SK-N-SH (cell line): ENCODE results near the gene HS6ST3.

Experiments
- CHD2 ChIP-seq: fragments of 150-350 bp; IDR thresholded peaks from 2 replicates; pipeline ENCODE4 v1.6.1; 2018; ENCODE audit warnings: low read length; ENCODE audit not compliant: partially characterized antibody
- CTCF ChIP-seq: fragments of 200-600 bp; sonication (generic); IDR thresholded peaks from 2 replicates; pipeline ENCODE4 v1.6.1; 2017; ENCODE audit warnings: antibody characterized with exemption, mild to moderate bottlenecking, moderate library complexity
- MAX ChIP-seq: IDR thresholded peaks from 2 replicates; pipeline ENCODE4 v1.4.0; 2012; ENCODE audit warnings: low read depth
- REST ChIP-seq: IDR thresholded peaks from 2 replicates; pipeline ENCODE4 v1.6.1; 2012; ENCODE audit warnings: mild to moderate bottlenecking, low read depth, low read length, moderate library complexity
- SIN3A ChIP-seq: IDR thresholded peaks from 2 replicates; pipeline ENCODE4 v1.6.1; 2012; ENCODE audit warnings: low read depth, mild to moderate bottlenecking, low read length, moderate library complexity, borderline replicate concordance
- USF1 ChIP-seq: IDR thresholded peaks from 2 replicates; pipeline ENCODE4 v1.4.0; 2012; ENCODE audit warnings: low read depth, borderline replicate concordance

- TF ChIP-seq CTCF (no peak), USF1 (no peak), REST (no peak), SIN3A (no peak), CHD2 (no peak), MAX (no peak)
These were observed 673.0 kb downstream of the HS6ST3 start for GRCh38 chr13:96762876-96763275.
